Neural progenitor cell (in vitro differentiated cells): ENCODE measurements around the gene PGM2.

Experiments
- CTCF ChIP-seq: fragments of 200-600 bp; sonication (generic); IDR thresholded peaks from 2 replicates; pipeline ENCODE4 v1.5.1; 2017; ENCODE audit warnings: antibody characterized with exemption, mild to moderate bottlenecking
- EZH2phosphoT487 ChIP-seq: fragments of 200-600 bp; sonication (generic); IDR thresholded peaks from 2 replicates; pipeline ENCODE4 v1.6.1; 2017; ENCODE audit warnings: antibody characterized with exemption

DNA sequence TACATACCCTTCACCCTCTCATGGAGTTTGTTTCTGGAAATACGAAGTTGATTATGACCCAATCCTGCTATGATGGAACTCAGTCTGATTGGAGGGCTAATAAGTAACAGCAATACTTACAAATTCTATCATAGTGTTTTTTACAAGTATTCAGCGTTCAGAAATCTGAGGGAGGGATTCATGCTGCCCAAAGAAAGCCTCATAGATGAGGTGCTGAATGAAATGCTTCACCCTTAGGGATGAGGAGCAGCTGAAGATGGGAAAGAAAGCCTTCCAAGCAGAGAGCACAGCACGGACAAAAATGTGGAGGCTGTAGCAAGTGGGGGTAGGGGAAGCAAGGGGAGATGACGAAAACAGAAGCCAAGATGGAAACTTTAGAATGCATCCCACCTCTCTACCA, 36.5 kb downstream of the PGM2 start:
- no peak for TF ChIP-seq CTCF
- no peak for TF ChIP-seq EZH2phosphoT487
